Activated CD8-positive, alpha-beta memory T cell treated with anti-CD3 and anti-CD28 coated beads, Interleukin-2, amount 50 U/mL, for 4 hours (primary cell): ENCODE measurements around the gene CD247.

Experiments used
- DNase-seq: peaks from one replicate; pipeline ENCODE4 v3.0.0-alpha.2; 2020

Gene CD247

DNA sequence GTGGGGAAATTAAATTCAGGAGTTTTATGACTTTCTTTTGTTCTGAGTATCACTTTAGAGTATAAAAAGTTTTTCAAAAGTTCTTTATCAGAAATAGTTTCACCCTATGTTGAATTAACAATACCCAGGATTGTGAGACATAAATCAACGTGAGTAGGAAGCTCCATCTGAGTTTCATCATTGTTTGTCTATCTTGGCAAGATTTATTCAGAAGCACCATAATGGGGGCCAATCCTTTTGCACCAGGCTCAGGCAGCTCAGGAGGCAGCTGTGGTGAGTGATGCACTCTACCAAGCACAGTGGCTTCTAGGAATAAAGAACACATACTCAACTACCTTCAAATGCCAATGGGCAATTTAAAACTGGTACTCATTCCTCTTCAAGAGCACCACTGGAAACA lies 23.3 kb upstream of the CD247 start:
- no peak for DNase-seq

DNA sequence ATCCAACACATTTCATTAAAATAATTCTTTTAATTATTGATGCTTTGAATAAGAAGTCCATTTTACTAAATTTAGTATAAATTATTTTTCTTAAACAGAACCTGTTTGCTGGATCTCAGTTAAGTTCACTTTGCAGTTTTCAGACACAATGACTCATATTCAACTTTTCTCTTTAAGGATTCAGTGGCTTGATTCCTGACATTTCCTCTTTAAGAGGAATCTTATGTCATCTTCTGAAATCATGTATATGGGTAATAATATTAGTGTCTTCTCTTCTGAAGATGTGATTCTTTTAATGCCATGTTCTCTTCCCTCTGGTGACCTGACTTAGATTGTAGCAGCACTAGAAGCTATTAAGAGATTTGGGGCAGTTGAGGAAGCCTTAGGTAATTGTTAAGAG lies 22.7 kb upstream of the CD247 start:
- no peak for DNase-seq

DNA sequence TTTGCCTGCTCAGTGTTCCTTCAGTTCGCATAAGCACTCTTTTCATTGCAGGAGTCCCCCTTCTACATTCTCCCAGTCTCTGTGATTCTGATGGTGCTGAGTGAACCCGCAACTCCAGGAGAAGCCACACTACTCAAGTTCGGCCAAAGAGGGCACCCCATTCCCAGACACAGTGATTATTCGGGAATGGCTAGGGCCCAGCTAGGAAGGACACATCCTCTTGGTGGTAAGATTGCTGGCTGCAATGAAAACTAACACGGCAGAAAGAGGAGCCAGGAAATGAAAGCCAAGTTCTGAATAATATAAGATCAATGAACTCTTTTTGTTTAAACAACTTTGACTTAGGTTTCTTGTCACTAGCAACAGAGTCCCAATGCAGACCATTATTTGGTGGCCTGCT lies 20.3 kb upstream of the CD247 start:
- DNase-seq: no peak

DNA sequence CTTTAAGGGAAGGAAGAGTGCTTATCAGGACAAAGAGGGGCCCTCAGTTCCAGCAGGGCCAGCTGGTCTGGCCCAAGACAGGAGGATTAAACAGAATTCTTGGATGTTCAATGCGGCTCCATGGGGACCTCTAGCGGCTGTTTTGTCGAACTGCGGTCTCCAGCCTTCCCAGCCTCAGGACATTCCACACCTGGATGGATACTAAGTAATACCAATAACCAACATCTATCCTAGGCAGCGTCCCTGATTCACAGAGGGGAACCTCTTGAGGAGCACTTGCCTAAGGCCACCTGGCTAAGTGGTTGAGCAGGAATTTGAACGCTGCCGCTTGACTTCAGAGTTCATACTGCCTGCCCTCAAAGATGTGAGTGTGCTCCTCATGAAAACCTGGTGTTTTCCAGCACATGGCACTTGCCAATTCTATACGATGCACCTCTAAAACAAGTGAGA lies 15.5 kb upstream of the CD247 start:
- peak; percentile 66 for DNase-seq

DNA sequence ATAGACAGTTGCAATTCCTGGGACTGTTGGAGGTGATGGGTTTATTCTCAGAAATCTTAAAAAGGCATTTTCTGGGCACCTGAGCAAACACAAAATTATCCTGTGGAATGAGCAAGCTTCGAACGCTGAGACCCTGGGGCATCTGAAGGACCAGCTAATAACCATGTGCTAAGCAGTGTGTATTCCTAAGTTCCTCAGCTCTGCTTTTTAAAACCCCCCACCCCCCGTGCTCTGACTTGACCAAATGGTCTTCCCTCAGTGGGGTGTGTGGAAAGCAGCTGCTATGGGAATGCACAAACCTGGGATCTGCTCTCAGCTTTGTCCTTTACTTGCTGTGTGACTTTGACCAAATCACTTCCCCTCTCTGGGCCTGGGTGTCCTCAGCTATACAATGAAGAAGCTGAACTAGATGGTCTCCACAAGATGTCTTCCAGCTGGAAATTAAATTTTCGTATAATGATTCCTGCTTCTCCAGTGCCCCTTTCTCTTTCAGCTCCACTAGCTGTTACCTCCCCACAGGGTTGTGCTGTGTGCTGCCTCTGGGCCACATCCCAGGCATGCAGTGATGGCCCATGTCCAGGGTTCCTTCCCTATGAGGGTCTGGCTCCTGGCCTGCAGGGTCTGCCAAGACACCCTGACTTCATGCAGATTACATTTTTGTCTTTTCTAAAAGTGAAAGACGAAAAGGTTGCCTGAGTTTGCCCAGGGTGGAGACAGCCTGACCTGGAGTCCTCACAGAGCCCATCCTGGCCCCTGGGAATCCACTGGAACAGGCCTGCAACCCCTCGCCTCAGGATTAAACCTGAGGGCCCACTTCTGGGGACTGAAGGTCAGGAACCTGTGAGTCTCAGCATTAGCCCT lies 14.9 kb upstream of the CD247 start:
- DNase-seq: no peak

DNA sequence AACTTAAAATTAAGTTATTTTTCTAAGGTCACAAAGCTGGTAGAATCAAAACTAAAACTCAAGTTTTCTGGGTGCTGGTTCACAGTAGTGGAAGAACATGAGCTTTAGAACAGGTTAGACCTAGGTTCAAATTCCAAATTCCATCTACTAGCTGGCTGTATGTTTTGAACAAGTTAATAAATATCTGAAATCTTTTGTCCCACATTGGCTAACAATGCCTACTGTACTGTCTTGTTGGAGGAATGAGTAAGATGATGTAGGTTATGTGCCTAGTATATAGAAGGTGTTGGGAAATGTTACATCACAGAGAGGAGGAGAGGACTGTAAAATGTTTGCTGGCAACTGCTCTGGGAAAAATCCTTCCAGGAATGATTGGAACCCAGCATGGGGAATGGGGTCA lies 14.0 kb upstream of the CD247 start:
- DNase-seq: no peak

DNA sequence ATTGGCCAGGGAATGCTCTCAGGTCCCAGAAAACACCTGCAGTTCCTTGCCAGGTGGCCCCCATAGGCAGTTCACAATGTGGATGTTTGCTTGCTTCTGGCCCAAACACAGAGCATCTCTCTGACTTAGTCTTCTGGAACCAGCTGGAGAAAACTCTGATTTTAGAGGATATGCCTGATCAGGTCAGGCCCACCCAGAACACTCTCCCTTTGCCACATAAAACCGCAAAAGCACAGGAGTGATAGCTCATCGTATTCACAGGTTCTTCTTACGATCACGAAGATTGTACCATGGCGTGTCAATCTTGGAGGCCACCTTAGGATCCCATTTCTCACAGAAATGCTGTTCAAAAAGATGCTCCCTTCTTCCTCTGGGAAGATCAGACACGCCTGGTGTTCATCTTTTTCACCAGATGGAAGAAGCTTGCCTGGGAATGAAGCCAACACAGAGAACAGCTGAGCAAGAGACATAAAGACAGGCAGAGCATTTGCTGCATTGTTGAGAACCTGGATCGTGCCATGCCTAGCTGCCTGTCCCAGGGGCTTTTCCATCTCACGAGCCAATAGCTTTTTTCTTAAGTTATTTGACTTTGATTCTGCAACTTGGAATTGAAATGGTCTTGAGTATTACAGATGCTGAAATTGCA lies 11.6 kb upstream of the CD247 start:
- DNase-seq: no peak

DNA sequence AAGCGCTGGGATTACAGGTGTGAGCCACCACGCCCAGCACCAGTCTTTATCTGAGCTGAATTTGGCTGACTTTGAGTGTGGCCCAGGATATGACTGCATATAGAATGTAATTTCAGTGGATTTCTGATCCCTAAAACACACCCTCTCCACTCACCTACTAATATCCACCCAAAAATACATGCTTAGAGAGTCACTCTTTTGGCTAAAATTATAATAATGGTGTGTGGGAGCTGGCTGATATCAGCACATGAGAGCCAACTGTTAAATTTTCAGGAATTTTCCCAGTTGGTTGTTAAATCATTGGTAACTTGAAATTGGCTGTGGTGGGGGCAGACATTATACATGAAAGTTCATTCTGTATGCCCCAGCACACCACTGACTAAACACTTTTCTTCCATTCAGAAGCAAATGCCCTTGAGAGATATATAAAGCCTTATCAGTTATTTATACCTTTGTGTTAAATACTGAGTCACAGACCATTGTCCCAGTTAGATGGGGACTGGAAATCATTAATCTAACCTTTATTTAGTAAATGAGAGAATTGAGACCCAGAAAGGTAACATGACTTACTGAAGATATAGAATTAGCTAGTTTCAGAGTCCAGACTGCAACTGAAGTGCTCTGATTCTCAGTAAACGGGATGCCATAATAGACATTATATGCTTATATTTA lies 9.9 kb upstream of the CD247 start:
- DNase-seq: no peak

DNA sequence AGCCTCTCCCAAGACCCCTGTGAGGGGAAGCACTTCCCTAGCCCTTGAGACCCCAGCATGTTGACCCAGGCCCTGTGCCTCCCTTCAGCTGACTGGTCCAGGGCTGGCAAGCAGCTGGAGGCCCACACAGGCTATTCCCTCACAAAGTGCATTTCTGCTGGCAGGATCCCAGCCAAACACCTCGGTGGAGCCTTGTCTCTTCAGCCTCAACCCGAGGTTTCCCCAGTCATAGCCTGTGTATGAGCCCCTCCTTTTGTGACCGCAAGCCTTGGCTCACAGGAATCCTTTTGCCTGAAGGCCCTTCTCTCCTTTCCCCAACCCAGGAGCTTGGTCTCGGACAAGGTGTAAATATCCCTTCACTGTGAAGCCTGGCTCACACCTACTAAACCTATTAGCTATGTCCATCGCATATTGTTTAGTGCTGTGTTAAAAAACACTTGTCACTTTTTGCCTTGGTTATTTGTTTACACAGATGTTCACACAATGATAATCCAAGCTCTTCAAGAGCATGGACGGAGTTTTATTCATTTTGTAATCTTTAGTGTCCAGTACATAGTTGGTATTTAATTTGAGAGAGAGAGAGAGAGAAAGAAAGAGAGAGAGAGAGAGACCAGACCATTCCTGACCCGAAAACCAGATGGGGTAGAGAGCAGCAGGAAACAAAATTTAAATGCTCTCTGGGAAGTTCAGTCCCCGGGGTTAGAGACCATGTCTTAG lies 8.5 kb upstream of the CD247 start:
- DNase-seq: no peak

DNA sequence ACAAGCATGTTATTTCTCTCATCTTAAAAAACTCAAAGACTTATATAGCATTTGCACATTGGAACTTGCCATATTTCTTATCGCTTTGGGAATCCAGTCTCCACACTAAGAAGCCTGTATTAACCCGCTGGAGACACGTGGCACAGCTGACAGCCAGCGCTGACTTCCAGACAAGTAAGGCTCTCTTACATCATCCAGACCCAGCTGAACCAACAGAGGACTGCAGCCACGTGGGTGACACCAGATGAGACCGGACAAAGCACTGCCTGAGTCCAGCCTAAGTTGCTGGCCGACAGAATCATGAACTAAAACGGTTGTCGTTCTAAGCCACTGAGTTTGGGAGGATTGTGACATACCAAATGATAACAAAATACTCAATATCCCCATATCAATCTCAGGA lies 6.3 kb upstream of the CD247 start:
- no peak for DNase-seq

DNA sequence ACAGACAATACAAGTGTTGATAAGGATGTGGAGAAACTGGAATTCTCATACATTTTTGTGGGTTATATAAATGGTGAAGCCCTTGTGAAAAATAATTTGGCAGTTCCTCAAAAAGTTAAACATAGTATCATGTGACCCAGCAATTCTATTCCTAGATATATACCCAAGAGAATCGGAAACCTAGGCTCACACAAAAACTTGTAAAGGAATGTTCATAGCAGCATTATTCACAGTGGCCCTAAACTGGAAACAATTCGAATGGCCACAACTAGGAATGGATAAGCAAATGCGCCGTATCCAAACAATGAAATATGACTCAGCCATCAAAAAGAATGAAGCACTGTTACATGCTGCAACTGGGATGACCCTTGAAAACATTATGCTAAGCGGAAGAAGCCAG lies 3.9 kb upstream of the CD247 start:
- no peak for DNase-seq

DNA sequence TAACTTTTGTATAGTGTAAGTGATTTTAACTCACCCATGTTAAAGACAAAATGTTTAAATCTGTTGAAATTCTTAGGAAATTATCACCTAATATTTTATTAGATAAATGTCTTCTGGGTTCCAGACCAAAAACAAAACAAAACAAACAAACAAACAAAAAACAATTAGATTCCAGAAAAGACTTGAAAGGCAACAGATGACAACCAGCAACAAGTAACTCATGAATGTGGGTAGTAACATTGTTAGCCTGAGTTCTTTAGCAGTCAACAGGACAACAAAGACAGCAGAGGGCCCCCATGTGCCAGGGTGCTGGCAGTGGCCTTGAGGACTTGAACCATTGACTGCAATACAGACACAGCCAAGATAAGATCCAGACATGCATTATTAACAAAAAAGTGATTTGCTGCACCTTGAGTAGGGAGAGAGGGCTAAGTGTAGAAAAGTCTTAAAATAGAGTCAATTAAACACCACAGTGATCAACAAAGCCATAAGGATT lies 2.4 kb upstream of the CD247 start:
- no peak for DNase-seq

DNA sequence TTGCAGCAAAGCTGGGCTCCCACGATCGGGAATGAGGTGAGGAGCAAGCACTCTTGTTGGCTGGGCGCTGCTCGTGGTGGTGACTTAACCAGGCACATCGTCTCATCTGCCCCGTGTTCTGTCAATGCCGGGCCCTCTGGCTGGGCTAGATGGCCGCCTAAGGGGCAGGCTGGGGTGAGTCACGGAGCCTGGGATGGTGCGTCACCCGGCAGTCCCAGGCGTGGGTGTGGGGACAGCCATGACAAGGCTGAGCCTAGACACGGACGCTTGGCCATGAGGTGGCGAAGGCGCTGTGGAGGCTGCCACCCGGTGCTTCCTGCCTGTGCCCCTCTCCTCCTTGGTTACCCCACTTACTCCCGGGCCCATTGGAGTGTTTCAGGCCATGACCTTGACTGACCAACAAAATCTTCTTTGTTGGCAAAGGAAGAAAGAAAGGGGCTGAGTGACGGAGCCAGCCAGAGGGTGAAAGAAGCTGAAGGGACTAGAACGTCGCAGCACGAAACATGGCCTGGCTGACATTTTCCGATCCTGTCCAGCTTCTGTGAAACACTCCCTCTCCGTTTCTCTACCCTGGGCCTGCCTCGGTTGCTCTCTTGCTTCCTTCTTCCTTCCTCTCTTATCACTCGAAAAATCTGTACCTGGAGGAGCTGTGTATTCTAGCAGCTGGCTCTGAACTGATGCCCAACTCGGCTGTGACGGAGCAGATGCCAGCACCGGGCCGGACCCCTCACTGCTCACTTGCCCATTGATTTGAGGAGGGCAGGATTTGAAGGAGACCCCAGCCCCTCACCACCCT lies 596 bp downstream of the CD247 start:
- peak; percentile 93 for DNase-seq

DNA sequence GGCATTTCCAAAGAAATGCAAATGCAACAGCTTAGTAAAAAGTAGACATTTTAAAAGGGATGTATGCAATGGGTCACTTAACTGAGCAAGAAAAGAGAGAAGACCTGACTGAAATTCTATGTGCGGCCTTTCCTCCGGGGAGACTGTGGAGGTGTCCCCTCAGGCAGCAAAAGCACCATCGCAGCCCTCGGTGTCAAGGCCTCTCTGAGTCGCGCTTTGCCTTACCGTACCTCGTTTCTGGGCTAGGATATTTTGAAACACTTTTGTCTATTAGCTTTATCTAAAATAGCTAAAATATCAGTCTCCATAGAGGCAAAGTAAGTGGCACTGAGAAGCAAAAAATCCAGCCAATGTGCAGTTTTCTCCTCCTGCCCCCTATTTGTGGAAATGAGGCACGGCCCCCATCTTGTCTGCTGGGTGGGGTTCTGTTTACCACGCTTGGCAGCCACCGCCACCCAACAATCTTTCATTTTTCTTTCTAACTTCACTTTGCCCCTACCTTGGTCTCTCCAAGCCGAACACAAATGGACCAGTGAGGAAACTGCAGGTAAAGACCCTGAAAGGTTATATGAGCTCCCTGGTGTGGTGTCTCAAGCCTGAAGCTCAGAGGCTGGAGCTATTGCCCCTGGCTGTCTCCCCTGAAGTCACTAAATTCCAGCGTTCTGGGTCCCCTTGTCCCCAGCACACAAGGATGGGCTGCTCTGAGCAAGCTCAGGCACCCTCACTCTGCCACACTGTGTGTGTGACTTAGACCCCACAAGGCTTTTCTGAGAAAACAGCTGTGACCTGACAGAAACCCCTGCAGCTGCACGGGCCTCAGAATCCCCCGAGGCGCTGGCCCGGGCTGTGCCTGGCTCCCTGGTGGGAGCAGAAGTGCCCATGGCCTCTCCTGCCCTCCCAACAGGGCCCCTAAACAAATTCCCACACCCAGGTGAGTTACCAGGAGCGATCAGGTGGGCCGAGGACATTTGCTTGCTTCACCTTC lies 1.6 kb downstream of the CD247 start:
- DNase-seq: peak; percentile 43

DNA sequence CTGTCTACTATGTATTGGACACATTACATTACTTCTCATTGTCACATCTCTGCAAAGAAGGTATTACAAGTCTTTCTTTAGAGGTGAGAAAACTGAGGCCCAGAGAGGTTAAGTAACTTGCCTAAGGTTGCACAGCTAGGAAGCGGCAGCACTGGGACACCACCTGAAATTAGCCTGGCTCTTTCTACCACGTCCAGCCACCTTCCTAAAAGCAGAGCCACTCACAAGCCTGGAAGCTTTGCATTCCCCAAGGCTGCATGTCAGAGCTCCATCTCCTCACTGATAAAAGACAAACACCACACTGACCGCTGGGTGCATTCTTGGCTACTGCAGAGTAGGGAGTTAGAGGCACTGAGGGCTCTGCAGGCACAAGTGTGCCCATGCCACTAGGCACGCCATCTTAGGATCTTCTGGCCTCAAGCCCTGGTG lies 2.4 kb downstream of the CD247 start:
- DNase-seq: no peak

DNA sequence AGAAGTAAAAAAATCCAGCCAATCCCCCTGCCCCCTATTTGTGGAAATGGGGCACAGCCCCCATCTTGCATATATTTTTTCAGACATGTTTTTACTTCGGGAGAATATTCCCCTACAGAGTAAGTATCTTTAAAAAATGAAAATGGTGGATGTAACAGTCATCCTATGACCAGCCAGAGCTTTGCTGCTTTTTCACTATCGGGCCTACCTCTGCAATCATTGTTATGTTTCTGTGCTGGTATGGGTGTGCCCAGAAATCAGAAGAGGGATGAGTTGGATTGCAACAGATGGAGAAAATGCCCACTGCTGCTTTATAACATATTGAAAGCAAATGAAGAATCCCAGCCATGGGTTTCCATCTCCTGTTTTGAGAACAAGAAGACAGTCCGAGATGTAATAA lies 2.9 kb downstream of the CD247 start:
- no peak for DNase-seq

DNA sequence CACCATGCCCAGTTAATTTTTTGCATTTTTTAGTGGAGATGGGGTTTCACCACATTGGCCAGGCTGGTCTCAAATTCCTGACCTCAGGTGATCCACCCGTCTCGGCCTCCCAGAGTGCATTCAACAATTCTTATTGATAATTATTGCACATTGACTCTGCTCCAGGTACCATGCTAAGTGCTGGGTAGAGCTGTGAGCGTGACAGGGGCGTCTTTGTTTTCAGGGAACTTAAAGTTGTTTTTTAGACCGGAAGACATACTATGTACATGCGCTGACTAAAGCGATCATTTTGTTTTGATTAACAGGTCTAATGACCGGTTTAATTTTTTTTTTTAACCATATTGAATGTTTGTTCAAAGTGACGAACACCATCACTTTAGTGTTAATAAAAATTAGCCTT lies 4.0 kb downstream of the CD247 start:
- DNase-seq: no peak

DNA sequence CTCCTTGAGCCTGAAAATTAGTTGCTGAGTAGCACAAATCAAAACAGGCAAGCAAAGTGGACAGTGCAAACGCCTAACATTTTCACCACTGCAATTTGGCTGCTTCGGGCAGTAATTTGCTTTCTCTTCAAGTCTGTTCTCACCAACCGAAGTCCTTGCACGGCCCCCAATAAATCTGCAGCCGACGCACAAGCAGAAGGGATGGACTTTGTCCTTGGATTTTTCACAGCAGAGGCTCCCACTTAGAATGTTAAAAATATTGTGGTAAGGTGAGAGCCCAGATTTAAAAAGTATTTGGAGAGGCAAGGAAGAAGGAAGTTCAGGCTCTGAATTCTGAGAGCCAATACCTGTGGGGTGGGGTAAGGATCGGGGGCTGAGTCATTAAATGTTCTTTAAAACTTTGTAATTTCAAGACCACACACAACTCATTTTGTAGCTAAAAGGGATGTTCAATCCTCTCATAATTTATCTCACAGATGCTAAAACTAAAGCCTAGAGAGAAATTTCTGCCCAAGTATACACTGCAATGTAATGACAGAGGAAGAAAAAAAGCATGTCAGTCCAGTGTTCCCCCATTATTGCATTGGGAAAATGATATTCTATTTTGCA lies 6.2 kb downstream of the CD247 start:
- DNase-seq: no peak

DNA sequence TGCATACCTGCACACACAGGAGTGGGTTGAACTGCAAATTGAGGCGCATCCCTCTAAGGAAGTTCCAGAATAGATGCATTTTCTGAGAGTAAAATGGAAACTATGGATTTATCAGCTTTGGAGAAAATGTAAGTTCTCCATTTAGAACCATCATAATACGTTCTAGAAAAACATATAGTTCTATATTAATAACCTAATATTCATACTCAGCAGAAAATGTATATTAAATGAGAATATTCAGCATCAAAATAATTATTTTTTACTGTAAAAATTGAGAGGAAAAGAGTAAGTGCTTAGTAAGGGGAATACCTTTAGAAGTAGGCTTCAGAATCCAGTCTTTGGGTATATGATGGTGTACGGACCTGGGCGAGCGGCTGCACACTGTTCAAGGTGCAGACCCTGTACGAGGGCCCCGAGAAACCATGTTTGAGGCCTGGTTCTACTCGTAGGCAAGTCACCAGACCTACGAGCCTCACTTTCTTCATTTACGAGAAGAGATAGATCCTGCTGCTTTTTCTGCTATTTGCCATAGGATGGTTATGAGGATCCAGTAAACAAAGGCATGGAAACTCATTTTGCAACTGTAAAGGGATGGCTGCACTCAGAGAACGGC lies 6.8 kb downstream of the CD247 start:
- DNase-seq: no peak

DNA sequence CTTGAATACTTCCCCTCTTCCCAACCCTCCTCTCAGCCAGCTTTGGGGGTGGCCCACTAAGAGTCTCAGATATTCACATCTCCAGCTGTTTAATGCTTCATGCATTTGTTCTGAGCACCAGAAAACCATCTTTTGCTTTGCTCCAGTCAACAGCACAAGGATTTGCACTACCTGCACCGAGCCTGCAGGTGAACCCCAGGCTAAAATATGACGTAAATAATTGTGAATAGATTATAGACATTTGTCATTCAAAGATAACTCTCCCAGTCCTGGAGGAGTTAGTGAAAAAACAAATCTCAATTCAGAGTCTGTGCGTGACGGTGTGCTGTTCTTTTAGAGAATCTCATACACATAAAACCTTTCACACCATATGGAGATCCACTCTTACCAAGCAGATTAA lies 7.4 kb downstream of the CD247 start:
- no peak for DNase-seq
